GM23338 (cell line): ENCODE results near the gene LBX1.

ENCODE experiments used
- CREB1 ChIP-seq: fragments of 250-450 bp; sonication (Bioruptor Pico); IDR thresholded peaks from 2 replicates; pipeline ENCODE4 v1.5.0; 2020; ENCODE audit warnings: low read depth, mild to moderate bottlenecking, moderate library complexity
- EZH2 ChIP-seq: fragments of 200-600 bp; sonication (generic); IDR thresholded peaks from one replicate; pipeline ENCODE4 v1.8.0; 2017; ENCODE audit warnings: antibody characterized with exemption, mild to moderate bottlenecking, low read depth; ENCODE audit not compliant: unreplicated experiment
- EZH2phosphoT487 ChIP-seq: fragments of 200-600 bp; sonication (generic); IDR thresholded peaks from one replicate; pipeline ENCODE4 v1.8.1; 2018; ENCODE audit warnings: antibody characterized with exemption; ENCODE audit not compliant: unreplicated experiment
- JUNB ChIP-seq: IDR thresholded peaks from one replicate; pipeline ENCODE4 v1.6.1; 2016; ENCODE audit warnings: antibody characterized with exemption; ENCODE audit not compliant: unreplicated experiment
- POLR2AphosphoS5 ChIP-seq: IDR thresholded peaks from 2 replicates; pipeline ENCODE4 v1.6.1; 2016; ENCODE audit warnings: antibody characterized with exemption, low read depth
- ZNF114 ChIP-seq: fragments of 250-450 bp; sonication (Bioruptor Pico); IDR thresholded peaks from 2 replicates; pipeline ENCODE4 v1.5.0; 2020; ENCODE audit warnings: mild to moderate bottlenecking, moderate library complexity
- TF ChIP-seq, protein P1 (sequence below): IDR thresholded peaks from one replicate; pipeline ENCODE4 v1.6.1; 2018; ENCODE audit warnings: antibody characterized with exemption; ENCODE audit not compliant: unreplicated experiment
- TF ChIP-seq, protein P2 (sequence below), 2 experiments: fragments of 200-600 bp in 1 of 2; sonication (generic) in 1 of 2; conservative IDR thresholded peaks; 2 replicates each; pipeline versions ENCODE4 v1.5.1 to v1.6.1; 2016 to 2017; ENCODE audit warnings: antibody characterized with exemption in 2 of 2, low read depth in 2 of 2, mild to moderate bottlenecking in 2 of 2, moderate library complexity in 1 of 2

DNA sequence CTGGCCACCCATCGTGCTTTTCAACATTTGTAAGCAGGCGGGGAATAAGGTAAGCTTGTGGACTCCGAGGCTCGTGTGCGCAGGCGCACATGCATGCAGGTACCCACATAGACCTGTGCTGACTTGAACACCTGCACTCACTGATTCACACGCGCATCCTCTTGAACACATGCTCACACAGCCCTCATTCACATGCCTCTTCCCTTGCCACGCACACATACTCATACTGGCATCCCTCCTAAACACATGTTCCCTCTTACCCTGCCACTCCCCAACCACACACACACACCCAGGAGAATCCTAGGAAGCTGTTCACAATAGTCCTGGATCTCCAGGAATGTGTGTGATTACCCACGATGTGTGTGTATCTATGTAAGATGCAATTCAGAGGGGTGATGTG, 44.1 kb upstream of the LBX1 start:
- TF ChIP-seq, protein P1, sequence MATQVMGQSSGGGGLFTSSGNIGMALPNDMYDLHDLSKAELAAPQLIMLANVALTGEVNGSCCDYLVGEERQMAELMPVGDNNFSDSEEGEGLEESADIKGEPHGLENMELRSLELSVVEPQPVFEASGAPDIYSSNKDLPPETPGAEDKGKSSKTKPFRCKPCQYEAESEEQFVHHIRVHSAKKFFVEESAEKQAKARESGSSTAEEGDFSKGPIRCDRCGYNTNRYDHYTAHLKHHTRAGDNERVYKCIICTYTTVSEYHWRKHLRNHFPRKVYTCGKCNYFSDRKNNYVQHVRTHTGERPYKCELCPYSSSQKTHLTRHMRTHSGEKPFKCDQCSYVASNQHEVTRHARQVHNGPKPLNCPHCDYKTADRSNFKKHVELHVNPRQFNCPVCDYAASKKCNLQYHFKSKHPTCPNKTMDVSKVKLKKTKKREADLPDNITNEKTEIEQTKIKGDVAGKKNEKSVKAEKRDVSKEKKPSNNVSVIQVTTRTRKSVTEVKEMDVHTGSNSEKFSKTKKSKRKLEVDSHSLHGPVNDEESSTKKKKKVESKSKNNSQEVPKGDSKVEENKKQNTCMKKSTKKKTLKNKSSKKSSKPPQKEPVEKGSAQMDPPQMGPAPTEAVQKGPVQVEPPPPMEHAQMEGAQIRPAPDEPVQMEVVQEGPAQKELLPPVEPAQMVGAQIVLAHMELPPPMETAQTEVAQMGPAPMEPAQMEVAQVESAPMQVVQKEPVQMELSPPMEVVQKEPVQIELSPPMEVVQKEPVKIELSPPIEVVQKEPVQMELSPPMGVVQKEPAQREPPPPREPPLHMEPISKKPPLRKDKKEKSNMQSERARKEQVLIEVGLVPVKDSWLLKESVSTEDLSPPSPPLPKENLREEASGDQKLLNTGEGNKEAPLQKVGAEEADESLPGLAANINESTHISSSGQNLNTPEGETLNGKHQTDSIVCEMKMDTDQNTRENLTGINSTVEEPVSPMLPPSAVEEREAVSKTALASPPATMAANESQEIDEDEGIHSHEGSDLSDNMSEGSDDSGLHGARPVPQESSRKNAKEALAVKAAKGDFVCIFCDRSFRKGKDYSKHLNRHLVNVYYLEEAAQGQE: no peak
- TF ChIP-seq, protein P2, sequence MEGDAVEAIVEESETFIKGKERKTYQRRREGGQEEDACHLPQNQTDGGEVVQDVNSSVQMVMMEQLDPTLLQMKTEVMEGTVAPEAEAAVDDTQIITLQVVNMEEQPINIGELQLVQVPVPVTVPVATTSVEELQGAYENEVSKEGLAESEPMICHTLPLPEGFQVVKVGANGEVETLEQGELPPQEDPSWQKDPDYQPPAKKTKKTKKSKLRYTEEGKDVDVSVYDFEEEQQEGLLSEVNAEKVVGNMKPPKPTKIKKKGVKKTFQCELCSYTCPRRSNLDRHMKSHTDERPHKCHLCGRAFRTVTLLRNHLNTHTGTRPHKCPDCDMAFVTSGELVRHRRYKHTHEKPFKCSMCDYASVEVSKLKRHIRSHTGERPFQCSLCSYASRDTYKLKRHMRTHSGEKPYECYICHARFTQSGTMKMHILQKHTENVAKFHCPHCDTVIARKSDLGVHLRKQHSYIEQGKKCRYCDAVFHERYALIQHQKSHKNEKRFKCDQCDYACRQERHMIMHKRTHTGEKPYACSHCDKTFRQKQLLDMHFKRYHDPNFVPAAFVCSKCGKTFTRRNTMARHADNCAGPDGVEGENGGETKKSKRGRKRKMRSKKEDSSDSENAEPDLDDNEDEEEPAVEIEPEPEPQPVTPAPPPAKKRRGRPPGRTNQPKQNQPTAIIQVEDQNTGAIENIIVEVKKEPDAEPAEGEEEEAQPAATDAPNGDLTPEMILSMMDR (conservative IDR thresholded peaks at IDR 0.05; ENCODE audit: low read depth in 2 of 2): no peak
- TF ChIP-seq EZH2 (no peak), POLR2AphosphoS5 (no peak), JUNB (no peak), EZH2phosphoT487 (no peak), CREB1 (CRISPR knock-in tag) (no peak), ZNF114 (CRISPR knock-in tag) (no peak)
